WERI-Rb-1 (cell line): ENCODE results near the gene GBA2.

Experiments used
- DNase-seq: peaks from one replicate; pipeline ENCODE4 v3.0.0-alpha.2; 2020
- H3K27ac ChIP-seq: fragments of 250-450 bp; sonication (Bioruptor Pico); 2 replicates; pipeline ENCODE4 v1.5.1; 2020; ENCODE audit warnings: mild to moderate bottlenecking, moderate library complexity
- H3K27me3 ChIP-seq: fragments of 250-450 bp; sonication (Bioruptor Pico); 2 replicates; pipeline ENCODE4 v1.5.1; 2021; ENCODE audit warnings: mild to moderate bottlenecking, low read depth, moderate library complexity; ENCODE audit not compliant: insufficient read depth, severe bottlenecking
- H3K36me3 ChIP-seq: fragments of 250-450 bp; sonication (Bioruptor Pico); 2 replicates; pipeline ENCODE4 v1.5.1; 2020; ENCODE audit warnings: mild to moderate bottlenecking, moderate library complexity
- H3K4me3 ChIP-seq: 2 replicates; pipeline ENCODE4 v1.5.1; 2011; ENCODE audit warnings: low read depth, mild to moderate bottlenecking, control low read depth, low read length
- H3K9me3 ChIP-seq: fragments of 250-450 bp; sonication (Bioruptor Pico); 2 replicates; pipeline ENCODE4 v1.5.1; 2021; ENCODE audit warnings: mild to moderate bottlenecking, moderate library complexity; ENCODE audit not compliant: severe bottlenecking
- CTCF ChIP-seq: IDR thresholded peaks from 2 replicates; pipeline ENCODE4 v1.5.1; 2011; ENCODE audit warnings: low read depth, mild to moderate bottlenecking, control low read depth, inconsistent platforms, low read length

The GBA2 gene

GRCh38 chr9:35763181-35763580 is 14.2 kb upstream of the GBA2 start:
- no peak overlapping the region for H3K4me3 ChIP-seq
- no peak for TF ChIP-seq CTCF
- DNase-seq: no peak
- peaks cover 5% of the 10 kb centered on the region for H3K36me3 ChIP-seq
- no peaks in the 10 kb centered on the region for H3K9me3 ChIP-seq
- H3K27me3 ChIP-seq: no peaks in the 10 kb centered on the region
- H3K27ac ChIP-seq: no peak overlapping the region

GRCh38 chr9:35760651-35761050 is 11.6 kb upstream of the GBA2 start:
- TF ChIP-seq CTCF: no peak
- no peaks in the 10 kb centered on the region for H3K27me3 ChIP-seq
- no peak for DNase-seq
- H3K4me3 ChIP-seq: no peak overlapping the region
- peaks cover 8% of the 10 kb centered on the region for H3K36me3 ChIP-seq
- H3K9me3 ChIP-seq: no peaks in the 10 kb centered on the region
- H3K27ac ChIP-seq: no peak overlapping the region

GRCh38 chr9:35759795-35760194 is 10.8 kb upstream of the GBA2 start:
- Histone ChIP-seq H3K27ac (no peak overlapping the region), H3K36me3 (peaks cover 8% of the 10 kb centered on the region), H3K4me3 (no peak overlapping the region), H3K27me3 (no peaks in the 10 kb centered on the region), H3K9me3 (no peaks in the 10 kb centered on the region)
- DNase-seq: no peak
- no peak for TF ChIP-seq CTCF

- no peak for TF ChIP-seq CTCF
- no peaks in the 10 kb centered on the region for H3K27me3 ChIP-seq
- H3K9me3 ChIP-seq: no peaks in the 10 kb centered on the region
- peaks cover 13% of the 10 kb centered on the region for H3K36me3 ChIP-seq
- no peak overlapping the region for H3K4me3 ChIP-seq
- DNase-seq: no peak
- H3K27ac ChIP-seq: no peak overlapping the region
These were observed 9.5 kb upstream of the GBA2 start for GRCh38 chr9:35758475-35759050.

GRCh38 chr9:35757892-35758275 is 8.9 kb upstream of the GBA2 start:
- no peaks in the 10 kb centered on the region for H3K9me3 ChIP-seq
- H3K36me3 ChIP-seq: peaks cover 18% of the 10 kb centered on the region
- no peak for DNase-seq
- H3K4me3 ChIP-seq: peak overlapping the region; percentile 90
- no peak for TF ChIP-seq CTCF
- H3K27me3 ChIP-seq: no peaks in the 10 kb centered on the region
- peak overlapping the region; percentile 87 for H3K27ac ChIP-seq

GRCh38 chr9:35757226-35757891 is 8.3 kb upstream of the GBA2 start:
- H3K4me3 ChIP-seq: peak overlapping the region; percentile 90
- DNase-seq: peak; percentile 46
- no peaks in the 10 kb centered on the region for H3K27me3 ChIP-seq
- H3K27ac ChIP-seq: peak overlapping the region; percentile 87
- H3K36me3 ChIP-seq: peaks cover 23% of the 10 kb centered on the region
- no peaks in the 10 kb centered on the region for H3K9me3 ChIP-seq
- no peak for TF ChIP-seq CTCF
